HepG2 (cell line): ENCODE measurements around the gene CATSPERD. TPM values are rescaled to one million over a fixed set of nuclear protein-coding genes. Genes with fewer than 3 reads are reported as not detected.
A peak's percentile ranks its signal among the peaks of the same experiment; 100 is the strongest.

ENCODE experiments used
- CBX5 ChIP-seq: sonication (generic); formaldehyde crosslinking; IDR thresholded peaks from 2 replicates; pipeline ENCODE4 v1.4.0; 2020; ENCODE audit warnings: missing genetic modification reagents, borderline replicate concordance
- CCDC6 ChIP-seq: sonication (generic); formaldehyde crosslinking; IDR thresholded peaks from 2 replicates; pipeline ENCODE4 v1.8.1; 2022; ENCODE audit warnings: mild to moderate bottlenecking, missing genetic modification reagents, moderate library complexity
- FOXC1 ChIP-seq: sonication (generic); formaldehyde crosslinking; IDR thresholded peaks from 2 replicates; pipeline ENCODE4 v1.8.0; 2022; ENCODE audit warnings: mild to moderate bottlenecking, missing genetic modification reagents, borderline replicate concordance
- KLF6 ChIP-seq: IDR thresholded peaks from 2 replicates; pipeline ENCODE4 v1.8.0; 2016; ENCODE audit warnings: missing biosample characterization, missing genetic modification reagents
- MYNN ChIP-seq: sonication (generic); formaldehyde crosslinking; IDR thresholded peaks from 2 replicates; pipeline ENCODE4 v1.4.0; 2020; ENCODE audit warnings: mild to moderate bottlenecking, low read depth, missing genetic modification reagents
- RAD21 ChIP-seq: fragments of 450-650 bp; formaldehyde crosslinking; IDR thresholded peaks from 2 replicates; pipeline ENCODE4 v1.5.0; 2020; ENCODE audit warnings: mild to moderate bottlenecking
- SALL2 ChIP-seq: sonication (generic); formaldehyde crosslinking; IDR thresholded peaks from 2 replicates; pipeline ENCODE4 v1.8.1; 2023; ENCODE audit warnings: mild to moderate bottlenecking, missing genetic modification reagents, inconsistent platforms
- SYNCRIP ChIP-seq: fragments of 200-400 bp; formaldehyde crosslinking; IDR thresholded peaks from 2 replicates; pipeline ENCODE4 v1.6.1; 2018; ENCODE audit warnings: mild to moderate bottlenecking, low read depth, low read length; ENCODE audit not compliant: insufficient read depth
- ZFP36 ChIP-seq: fragments of 150-350 bp; IDR thresholded peaks from 2 replicates; pipeline ENCODE4 v1.6.1; 2018; ENCODE audit warnings: borderline replicate concordance, low read length, low read depth; ENCODE audit not compliant: partially characterized antibody
- ZFX ChIP-seq: sonication (generic); formaldehyde crosslinking; IDR thresholded peaks from 2 replicates; pipeline ENCODE4 v1.4.0; 2020; ENCODE audit warnings: mild to moderate bottlenecking, low read depth, missing genetic modification reagents, moderate library complexity
- ZNF121 ChIP-seq: sonication (generic); formaldehyde crosslinking; IDR thresholded peaks from 2 replicates; pipeline ENCODE4 v1.5.0; 2020; ENCODE audit warnings: mild to moderate bottlenecking, missing genetic modification reagents
- ZNF292 ChIP-seq: sonication (generic); formaldehyde crosslinking; IDR thresholded peaks from 2 replicates; pipeline ENCODE4 v1.8.1; 2022; ENCODE audit warnings: mild to moderate bottlenecking, low read depth, missing genetic modification reagents, borderline replicate concordance
- ZNF30 ChIP-seq: sonication (generic); formaldehyde crosslinking; IDR thresholded peaks from 2 replicates; pipeline ENCODE4 v1.5.0; 2020; ENCODE audit warnings: mild to moderate bottlenecking, missing genetic modification reagents
- ZNF761 ChIP-seq: sonication (generic); formaldehyde crosslinking; conservative IDR thresholded peaks from 2 replicates; pipeline ENCODE4 v1.4.0; 2020; ENCODE audit warnings: mild to moderate bottlenecking, missing genetic modification reagents
- ZNF878 ChIP-seq: sonication (generic); formaldehyde crosslinking; IDR thresholded peaks from 2 replicates; pipeline ENCODE4 v1.8.1; 2023; ENCODE audit warnings: mild to moderate bottlenecking, missing genetic modification reagents, moderate library complexity
- polyA plus RNA-seq, 8 experiments: library from polyadenylated mRNA; depleted of rRNA in 3 of 8; stranded (reverse) in 7 of 8; unstranded in 1 of 8; fragments of >200 nt; fragmentation: Illumina TruSeq in 4 of 8; extraction: Trizol in 4 of 8; gene quantifications; 2 replicates each; pipeline versions ENCODE4 v1.2.1 to v1.2.3, GENCODE V29; 2011 to 2016; ENCODE audit warnings: low read depth in 4 of 8, missing spikeins in 1 of 8, mixed read lengths in 1 of 8; ENCODE audit not compliant: insufficient read depth in 1 of 8
- total RNA-seq, 5 experiments: library from RNA; depleted of rRNA; stranded (reverse); fragments of >200 nt; fragmentation: Illumina TruSeq; extraction: Trizol; gene quantifications; 2 replicates each; pipeline ENCODE4 v1.2.3, GENCODE V29; 2016; ENCODE audit warnings: low read depth in 1 of 5
- TF ChIP-seq, protein P1 (sequence below): sonication (generic); formaldehyde crosslinking; IDR thresholded peaks from 2 replicates; pipeline ENCODE4 v1.4.0; 2020; ENCODE audit warnings: mild to moderate bottlenecking, missing genetic modification reagents
- TF ChIP-seq, protein P2 (sequence below): sonication (generic); formaldehyde crosslinking; IDR thresholded peaks from 2 replicates; pipeline ENCODE4 v1.5.0; 2020; ENCODE audit warnings: missing genetic modification reagents
- TF ChIP-seq, protein P3 (sequence below): sonication (generic); formaldehyde crosslinking; IDR thresholded peaks from 2 replicates; pipeline ENCODE4 v1.4.0; 2020; ENCODE audit warnings: missing genetic modification reagents
- TF ChIP-seq, protein P4 (sequence below): sonication (generic); formaldehyde crosslinking; conservative IDR thresholded peaks from 2 replicates; pipeline ENCODE4 v1.4.0; 2020; ENCODE audit warnings: missing genetic modification reagents
- TF ChIP-seq, protein P5 (sequence below): sonication (generic); formaldehyde crosslinking; IDR thresholded peaks from 2 replicates; pipeline ENCODE4 v1.8.1; 2023; ENCODE audit warnings: missing genetic modification reagents, mild to moderate bottlenecking, borderline replicate concordance

CATSPERD gene
- total and polyA plus RNA-seq, 2 of the 13 experiments (the other 11 are each of a cell fraction or from before 2014, with no cell fraction given): 0.04 TPM; not detected in 1

DNA sequence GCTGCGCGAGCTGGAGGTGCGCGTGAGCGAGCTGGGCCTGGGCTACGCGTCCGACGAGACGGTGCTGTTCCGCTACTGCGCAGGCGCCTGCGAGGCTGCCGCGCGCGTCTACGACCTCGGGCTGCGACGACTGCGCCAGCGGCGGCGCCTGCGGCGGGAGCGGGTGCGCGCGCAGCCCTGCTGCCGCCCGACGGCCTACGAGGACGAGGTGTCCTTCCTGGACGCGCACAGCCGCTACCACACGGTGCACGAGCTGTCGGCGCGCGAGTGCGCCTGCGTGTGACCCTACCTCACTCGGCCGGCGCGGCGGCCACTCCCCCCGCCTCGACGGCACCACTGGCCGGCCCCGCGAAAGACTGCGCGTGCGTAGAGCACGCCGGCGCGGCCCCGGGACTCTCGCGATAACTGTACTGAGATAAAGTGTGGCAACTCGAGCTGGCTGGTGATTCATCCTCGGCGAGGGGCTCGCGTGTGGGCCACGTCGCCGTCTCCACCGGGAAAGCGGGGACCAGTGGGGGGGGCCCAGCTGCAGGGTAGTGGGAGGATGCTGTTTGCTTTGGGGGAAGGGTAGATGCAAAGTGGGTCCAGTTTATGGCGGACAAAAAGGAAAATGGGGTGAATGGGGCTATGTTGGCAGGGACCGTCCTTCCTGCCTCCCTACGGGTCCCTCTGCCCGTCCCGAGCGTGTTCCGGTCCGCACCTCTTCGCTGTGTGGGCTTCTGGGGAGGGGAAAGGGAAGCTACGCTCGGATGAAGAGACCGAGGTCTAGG is 107.6 kb downstream of the CATSPERD start (continued):
- peak; percentile 62; the same call in 1 of the 2 replicates for TF ChIP-seq CBX5 (CRISPR knock-in tag)
- peak; percentile 8; the same call in 1 of the 2 replicates for TF ChIP-seq RAD21
- peak; percentile 86 for TF ChIP-seq ZFX (CRISPR knock-in tag)
- TF ChIP-seq ZNF292 (CRISPR knock-in tag): peak; percentile 30; the same call in 1 of the 2 replicates
- peak; percentile 90 for TF ChIP-seq ZNF121 (CRISPR knock-in tag)
- TF ChIP-seq ZNF878: no peak; the same call in 1 of the 2 replicates
- TF ChIP-seq ZFP36: no peak
- peak; percentile 69; the same call in 1 of the 2 replicates for TF ChIP-seq FOXC1 (CRISPR knock-in tag)
- TF ChIP-seq, protein P1, sequence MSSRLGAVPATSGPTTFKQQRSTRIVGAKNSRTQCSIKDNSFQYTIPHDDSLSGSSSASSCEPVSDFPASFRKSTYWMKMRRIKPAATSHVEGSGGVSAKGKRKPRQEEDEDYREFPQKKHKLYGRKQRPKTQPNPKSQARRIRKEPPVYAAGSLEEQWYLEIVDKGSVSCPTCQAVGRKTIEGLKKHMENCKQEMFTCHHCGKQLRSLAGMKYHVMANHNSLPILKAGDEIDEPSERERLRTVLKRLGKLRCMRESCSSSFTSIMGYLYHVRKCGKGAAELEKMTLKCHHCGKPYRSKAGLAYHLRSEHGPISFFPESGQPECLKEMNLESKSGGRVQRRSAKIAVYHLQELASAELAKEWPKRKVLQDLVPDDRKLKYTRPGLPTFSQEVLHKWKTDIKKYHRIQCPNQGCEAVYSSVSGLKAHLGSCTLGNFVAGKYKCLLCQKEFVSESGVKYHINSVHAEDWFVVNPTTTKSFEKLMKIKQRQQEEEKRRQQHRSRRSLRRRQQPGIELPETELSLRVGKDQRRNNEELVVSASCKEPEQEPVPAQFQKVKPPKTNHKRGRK (CRISPR knock-in tag): no peak
- TF ChIP-seq SYNCRIP: no peak
- TF ChIP-seq, protein P2, sequence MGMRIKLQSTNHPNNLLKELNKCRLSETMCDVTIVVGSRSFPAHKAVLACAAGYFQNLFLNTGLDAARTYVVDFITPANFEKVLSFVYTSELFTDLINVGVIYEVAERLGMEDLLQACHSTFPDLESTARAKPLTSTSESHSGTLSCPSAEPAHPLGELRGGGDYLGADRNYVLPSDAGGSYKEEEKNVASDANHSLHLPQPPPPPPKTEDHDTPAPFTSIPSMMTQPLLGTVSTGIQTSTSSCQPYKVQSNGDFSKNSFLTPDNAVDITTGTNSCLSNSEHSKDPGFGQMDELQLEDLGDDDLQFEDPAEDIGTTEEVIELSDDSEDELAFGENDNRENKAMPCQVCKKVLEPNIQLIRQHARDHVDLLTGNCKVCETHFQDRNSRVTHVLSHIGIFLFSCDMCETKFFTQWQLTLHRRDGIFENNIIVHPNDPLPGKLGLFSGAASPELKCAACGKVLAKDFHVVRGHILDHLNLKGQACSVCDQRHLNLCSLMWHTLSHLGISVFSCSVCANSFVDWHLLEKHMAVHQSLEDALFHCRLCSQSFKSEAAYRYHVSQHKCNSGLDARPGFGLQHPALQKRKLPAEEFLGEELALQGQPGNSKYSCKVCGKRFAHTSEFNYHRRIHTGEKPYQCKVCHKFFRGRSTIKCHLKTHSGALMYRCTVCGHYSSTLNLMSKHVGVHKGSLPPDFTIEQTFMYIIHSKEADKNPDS: no peak
- TF ChIP-seq MYNN (CRISPR knock-in tag): peak; percentile 83; the same call in 1 of the 2 replicates
- TF ChIP-seq, protein P3, sequence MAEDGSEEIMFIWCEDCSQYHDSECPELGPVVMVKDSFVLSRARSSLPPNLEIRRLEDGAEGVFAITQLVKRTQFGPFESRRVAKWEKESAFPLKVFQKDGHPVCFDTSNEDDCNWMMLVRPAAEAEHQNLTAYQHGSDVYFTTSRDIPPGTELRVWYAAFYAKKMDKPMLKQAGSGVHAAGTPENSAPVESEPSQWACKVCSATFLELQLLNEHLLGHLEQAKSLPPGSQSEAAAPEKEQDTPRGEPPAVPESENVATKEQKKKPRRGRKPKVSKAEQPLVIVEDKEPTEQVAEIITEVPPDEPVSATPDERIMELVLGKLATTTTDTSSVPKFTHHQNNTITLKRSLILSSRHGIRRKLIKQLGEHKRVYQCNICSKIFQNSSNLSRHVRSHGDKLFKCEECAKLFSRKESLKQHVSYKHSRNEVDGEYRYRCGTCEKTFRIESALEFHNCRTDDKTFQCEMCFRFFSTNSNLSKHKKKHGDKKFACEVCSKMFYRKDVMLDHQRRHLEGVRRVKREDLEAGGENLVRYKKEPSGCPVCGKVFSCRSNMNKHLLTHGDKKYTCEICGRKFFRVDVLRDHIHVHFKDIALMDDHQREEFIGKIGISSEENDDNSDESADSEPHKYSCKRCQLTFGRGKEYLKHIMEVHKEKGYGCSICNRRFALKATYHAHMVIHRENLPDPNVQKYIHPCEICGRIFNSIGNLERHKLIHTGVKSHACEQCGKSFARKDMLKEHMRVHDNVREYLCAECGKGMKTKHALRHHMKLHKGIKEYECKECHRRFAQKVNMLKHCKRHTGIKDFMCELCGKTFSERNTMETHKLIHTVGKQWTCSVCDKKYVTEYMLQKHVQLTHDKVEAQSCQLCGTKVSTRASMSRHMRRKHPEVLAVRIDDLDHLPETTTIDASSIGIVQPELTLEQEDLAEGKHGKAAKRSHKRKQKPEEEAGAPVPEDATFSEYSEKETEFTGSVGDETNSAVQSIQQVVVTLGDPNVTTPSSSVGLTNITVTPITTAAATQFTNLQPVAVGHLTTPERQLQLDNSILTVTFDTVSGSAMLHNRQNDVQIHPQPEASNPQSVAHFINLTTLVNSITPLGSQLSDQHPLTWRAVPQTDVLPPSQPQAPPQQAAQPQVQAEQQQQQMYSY (CRISPR knock-in tag): no peak
- TF ChIP-seq, protein P4, sequence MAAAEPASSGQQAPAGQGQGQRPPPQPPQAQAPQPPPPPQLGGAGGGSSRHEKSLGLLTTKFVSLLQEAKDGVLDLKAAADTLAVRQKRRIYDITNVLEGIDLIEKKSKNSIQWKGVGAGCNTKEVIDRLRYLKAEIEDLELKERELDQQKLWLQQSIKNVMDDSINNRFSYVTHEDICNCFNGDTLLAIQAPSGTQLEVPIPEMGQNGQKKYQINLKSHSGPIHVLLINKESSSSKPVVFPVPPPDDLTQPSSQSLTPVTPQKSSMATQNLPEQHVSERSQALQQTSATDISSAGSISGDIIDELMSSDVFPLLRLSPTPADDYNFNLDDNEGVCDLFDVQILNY (CRISPR knock-in tag): peak; percentile 77; the same call in 1 of the 2 replicates
- peak; percentile 91 for TF ChIP-seq CCDC6 (CRISPR knock-in tag)
- TF ChIP-seq, protein P5, sequence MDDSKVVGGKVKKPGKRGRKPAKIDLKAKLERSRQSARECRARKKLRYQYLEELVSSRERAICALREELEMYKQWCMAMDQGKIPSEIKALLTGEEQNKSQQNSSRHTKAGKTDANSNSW (CRISPR knock-in tag): peak; percentile 82; the same call in 1 of the 2 replicates
- TF ChIP-seq ZNF761 (CRISPR knock-in tag): peak; percentile 78
- peak; percentile 96 for TF ChIP-seq KLF6
- peak; percentile 66 for TF ChIP-seq SALL2 (CRISPR knock-in tag)
- no peak for TF ChIP-seq ZNF30
